Measurements from ENCODE around the gene GLMN. TPM values are rescaled to one million over a fixed set of nuclear protein-coding genes. Genes with fewer than 3 reads are reported as not detected.

GLMN gene
- total and polyA plus RNA-seq, 2 of the 13 experiments (the other 11 are each of a cell fraction or from before 2014, with no cell fraction given), result 5.9 to 18.4 TPM

GRCh38 chr1:92299477-92300150 lies 827 bp upstream of the GLMN start:
- ChIA-PET CTCF (ENCODE audit: low intra/inter-chr PET ratio, low total read pairs) (no interaction called here), POLR2A (interaction anchor here (0.8 to 1.4 kb wide), 2 partner anchors 16 to 142 kb away, joined by 4 read pairs; no protein-coding TSS in a partner anchor)
- BruUV-seq (replicated peaks), result TSS peak; percentile 60

More at GRCh38 chr1:92299477-92300150, 827 bp upstream of the GLMN start:
- in situ Hi-C loops (cut with HindIII; ENCODE audit: extremely low pct_ligation_motif_present, low pct_unique_long_range_greater_than_20kb), result loop anchor here (10.0 kb wide), 1 partner anchor 785 kb away; no protein-coding TSS in a partner anchor
- Histone ChIP-seq H3K9me3 (ENCODE audit: low read length) (no peaks in the 10 kb centered on the region), H3K4me2 (ENCODE audit: low read depth, low read length) (peak overlapping the region; percentile 88), H3K27me3 (ENCODE audit: control insufficient read depth in 1 of 2, insufficient read depth in 2 of 2, low read length in 2 of 2) (no peaks in the 10 kb centered on the region), H3K27ac (ENCODE audit: extremely low read length, insufficient read depth, low read length) (peak overlapping the region; percentile 92), H3K9ac (ENCODE audit: insufficient read depth, low read depth, low read length) (peak overlapping the region; percentile 92), H3K4me1 (ENCODE audit: insufficient read depth, low read length) (peaks cover 20% of the 10 kb centered on the region), H3K4me3 (replicated peaks in 1 of 3; ENCODE audit: insufficient read depth in 1 of 3, low read depth in 2 of 3, low read length in 3 of 3) (peak overlapping the region; percentile 79 to 98 (median 85)), H2AFZ (ENCODE audit: low read length) (no peak overlapping the region), H3K79me2 (ENCODE audit: insufficient read depth, low read length) (peaks cover 31% of the 10 kb centered on the region), H4K20me1 (ENCODE audit: insufficient read depth, low read length) (peaks cover 9% of the 10 kb centered on the region; the same call in 1 of the 2 replicates), H3K36me3 (replicated peaks in 1 of 2; ENCODE audit: control insufficient read depth in 1 of 2, insufficient read depth in 2 of 2, low read length in 2 of 2) (peaks cover 0 to 25% of the 10 kb centered on the region in 2 experiments; a peak in 2 of 5 replicates)
- no peak for ATAC-seq
- FAIRE-seq, result peak; percentile 50
- DNase-seq (ENCODE audit: low spot score), result no peak
- WGBS (ENCODE audit: low lambda C conversion rate), result 22% methylated on average over 11 of the region's 11 CpGs
- intact Hi-C loops (cut with micrococcal nuclease; ENCODE audit: unreplicated experiment), result loop anchor here (1.0 to 10.0 kb wide), 3 partner anchors 11 to 775 kb away; no protein-coding TSS in a partner anchor
- TF ChIP-seq KIAA2018 (CRISPR knock-in tag; IDR thresholded peaks at IDR 0.05; ENCODE audit: borderline replicate concordance), result no peak
- TF ChIP-seq, protein P1, sequence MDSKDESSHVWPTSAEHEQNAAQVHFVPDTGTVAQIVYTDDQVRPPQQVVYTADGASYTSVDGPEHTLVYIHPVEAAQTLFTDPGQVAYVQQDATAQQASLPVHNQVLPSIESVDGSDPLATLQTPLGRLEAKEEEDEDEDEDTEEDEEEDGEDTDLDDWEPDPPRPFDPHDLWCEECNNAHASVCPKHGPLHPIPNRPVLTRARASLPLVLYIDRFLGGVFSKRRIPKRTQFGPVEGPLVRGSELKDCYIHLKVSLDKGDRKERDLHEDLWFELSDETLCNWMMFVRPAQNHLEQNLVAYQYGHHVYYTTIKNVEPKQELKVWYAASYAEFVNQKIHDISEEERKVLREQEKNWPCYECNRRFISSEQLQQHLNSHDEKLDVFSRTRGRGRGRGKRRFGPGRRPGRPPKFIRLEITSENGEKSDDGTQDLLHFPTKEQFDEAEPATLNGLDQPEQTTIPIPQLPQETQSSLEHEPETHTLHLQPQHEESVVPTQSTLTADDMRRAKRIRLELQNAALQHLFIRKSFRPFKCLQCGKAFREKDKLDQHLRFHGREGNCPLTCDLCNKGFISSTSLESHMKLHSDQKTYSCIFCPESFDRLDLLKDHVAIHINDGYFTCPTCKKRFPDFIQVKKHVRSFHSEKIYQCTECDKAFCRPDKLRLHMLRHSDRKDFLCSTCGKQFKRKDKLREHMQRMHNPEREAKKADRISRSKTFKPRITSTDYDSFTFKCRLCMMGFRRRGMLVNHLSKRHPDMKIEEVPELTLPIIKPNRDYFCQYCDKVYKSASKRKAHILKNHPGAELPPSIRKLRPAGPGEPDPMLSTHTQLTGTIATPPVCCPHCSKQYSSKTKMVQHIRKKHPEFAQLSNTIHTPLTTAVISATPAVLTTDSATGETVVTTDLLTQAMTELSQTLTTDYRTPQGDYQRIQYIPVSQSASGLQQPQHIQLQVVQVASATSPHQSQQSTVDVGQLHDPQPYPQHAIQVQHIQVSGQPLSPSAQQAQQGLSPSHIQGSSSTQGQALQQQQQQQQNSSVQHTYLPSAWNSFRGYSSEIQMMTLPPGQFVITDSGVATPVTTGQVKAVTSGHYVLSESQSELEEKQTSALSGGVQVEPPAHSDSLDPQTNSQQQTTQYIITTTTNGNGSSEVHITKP (CRISPR knock-in tag; IDR thresholded peaks at IDR 0.05; ENCODE audit: low read depth), result peak; percentile 85; the same call in 1 of the 2 replicates
